ENCODE data around the gene MIPOL1.

DNA sequence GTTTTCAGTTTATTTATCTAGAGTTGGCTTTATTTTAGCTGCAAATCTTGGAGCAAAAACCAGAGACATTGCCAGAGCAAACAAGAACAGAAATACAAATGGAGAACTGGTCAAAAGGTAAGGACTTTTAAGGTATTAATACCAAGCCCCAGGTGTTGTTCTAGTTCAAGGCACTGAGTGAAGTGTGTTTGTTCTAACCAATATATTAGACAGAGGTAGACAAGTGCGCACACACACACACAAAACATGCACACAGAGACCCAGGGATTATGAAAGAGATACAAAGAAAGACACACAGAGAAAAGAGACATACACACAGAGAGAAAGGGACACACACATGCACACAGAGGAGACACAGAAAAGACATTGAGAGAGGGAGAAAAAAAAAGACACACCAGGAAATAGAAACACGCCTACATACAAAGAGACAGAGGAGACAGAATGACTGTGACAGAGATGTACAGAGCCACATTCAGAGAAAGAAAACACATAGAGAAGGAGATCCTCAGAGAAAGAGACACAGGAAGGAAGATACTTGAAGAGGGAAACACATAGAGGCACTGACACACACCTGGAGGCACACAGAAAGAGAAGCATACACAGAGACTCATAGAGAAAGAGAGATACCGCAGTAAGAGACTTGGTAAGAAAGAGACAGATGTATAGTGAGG lies 50.2 kb downstream of the MIPOL1 start:
- TF ChIP-seq POLR2AphosphoS5 (IDR thresholded peaks at IDR 0.05; ENCODE audit: low read depth, low read length) (no peak), RCOR2 (CRISPR knock-in tag; IDR thresholded peaks at IDR 0.05) (no peak), NR1H2 (CRISPR knock-in tag; IDR thresholded peaks at IDR 0.05; ENCODE audit: borderline replicate concordance, low read depth) (no peak), POLR2A (IDR thresholded peaks at IDR 0.05; ENCODE audit: insufficient read depth in 1 of 2, low read depth in 2 of 2, low read length in 2 of 2) (no peak), ZNF367 (CRISPR knock-in tag; IDR thresholded peaks at IDR 0.05; ENCODE audit: borderline replicate concordance) (no peak), ZNF747 (CRISPR knock-in tag; IDR thresholded peaks at IDR 0.05; ENCODE audit: borderline replicate concordance) (no peak), SMC3 (IDR thresholded peaks at IDR 0.05; ENCODE audit: low read length) (no peak), TAF1 (CRISPR knock-in tag; IDR thresholded peaks at IDR 0.05) (no peak), ZFY (CRISPR knock-in tag; IDR thresholded peaks at IDR 0.05) (no peak), TARDBP (CRISPR knock-in tag; IDR thresholded peaks at IDR 0.05) (no peak)
- TF ChIP-seq, protein P1, sequence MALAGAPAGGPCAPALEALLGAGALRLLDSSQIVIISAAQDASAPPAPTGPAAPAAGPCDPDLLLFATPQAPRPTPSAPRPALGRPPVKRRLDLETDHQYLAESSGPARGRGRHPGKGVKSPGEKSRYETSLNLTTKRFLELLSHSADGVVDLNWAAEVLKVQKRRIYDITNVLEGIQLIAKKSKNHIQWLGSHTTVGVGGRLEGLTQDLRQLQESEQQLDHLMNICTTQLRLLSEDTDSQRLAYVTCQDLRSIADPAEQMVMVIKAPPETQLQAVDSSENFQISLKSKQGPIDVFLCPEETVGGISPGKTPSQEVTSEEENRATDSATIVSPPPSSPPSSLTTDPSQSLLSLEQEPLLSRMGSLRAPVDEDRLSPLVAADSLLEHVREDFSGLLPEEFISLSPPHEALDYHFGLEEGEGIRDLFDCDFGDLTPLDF (CRISPR knock-in tag; IDR thresholded peaks at IDR 0.05): no peak
- TF ChIP-seq, protein P2, sequence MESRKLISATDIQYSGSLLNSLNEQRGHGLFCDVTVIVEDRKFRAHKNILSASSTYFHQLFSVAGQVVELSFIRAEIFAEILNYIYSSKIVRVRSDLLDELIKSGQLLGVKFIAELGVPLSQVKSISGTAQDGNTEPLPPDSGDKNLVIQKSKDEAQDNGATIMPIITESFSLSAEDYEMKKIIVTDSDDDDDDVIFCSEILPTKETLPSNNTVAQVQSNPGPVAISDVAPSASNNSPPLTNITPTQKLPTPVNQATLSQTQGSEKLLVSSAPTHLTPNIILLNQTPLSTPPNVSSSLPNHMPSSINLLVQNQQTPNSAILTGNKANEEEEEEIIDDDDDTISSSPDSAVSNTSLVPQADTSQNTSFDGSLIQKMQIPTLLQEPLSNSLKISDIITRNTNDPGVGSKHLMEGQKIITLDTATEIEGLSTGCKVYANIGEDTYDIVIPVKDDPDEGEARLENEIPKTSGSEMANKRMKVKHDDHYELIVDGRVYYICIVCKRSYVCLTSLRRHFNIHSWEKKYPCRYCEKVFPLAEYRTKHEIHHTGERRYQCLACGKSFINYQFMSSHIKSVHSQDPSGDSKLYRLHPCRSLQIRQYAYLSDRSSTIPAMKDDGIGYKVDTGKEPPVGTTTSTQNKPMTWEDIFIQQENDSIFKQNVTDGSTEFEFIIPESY (CRISPR knock-in tag; IDR thresholded peaks at IDR 0.05): no peak
- TF ChIP-seq, protein P3, sequence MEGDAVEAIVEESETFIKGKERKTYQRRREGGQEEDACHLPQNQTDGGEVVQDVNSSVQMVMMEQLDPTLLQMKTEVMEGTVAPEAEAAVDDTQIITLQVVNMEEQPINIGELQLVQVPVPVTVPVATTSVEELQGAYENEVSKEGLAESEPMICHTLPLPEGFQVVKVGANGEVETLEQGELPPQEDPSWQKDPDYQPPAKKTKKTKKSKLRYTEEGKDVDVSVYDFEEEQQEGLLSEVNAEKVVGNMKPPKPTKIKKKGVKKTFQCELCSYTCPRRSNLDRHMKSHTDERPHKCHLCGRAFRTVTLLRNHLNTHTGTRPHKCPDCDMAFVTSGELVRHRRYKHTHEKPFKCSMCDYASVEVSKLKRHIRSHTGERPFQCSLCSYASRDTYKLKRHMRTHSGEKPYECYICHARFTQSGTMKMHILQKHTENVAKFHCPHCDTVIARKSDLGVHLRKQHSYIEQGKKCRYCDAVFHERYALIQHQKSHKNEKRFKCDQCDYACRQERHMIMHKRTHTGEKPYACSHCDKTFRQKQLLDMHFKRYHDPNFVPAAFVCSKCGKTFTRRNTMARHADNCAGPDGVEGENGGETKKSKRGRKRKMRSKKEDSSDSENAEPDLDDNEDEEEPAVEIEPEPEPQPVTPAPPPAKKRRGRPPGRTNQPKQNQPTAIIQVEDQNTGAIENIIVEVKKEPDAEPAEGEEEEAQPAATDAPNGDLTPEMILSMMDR (CRISPR knock-in tag; IDR thresholded peaks at IDR 0.05): no peak
- TF ChIP-seq, protein P4, sequence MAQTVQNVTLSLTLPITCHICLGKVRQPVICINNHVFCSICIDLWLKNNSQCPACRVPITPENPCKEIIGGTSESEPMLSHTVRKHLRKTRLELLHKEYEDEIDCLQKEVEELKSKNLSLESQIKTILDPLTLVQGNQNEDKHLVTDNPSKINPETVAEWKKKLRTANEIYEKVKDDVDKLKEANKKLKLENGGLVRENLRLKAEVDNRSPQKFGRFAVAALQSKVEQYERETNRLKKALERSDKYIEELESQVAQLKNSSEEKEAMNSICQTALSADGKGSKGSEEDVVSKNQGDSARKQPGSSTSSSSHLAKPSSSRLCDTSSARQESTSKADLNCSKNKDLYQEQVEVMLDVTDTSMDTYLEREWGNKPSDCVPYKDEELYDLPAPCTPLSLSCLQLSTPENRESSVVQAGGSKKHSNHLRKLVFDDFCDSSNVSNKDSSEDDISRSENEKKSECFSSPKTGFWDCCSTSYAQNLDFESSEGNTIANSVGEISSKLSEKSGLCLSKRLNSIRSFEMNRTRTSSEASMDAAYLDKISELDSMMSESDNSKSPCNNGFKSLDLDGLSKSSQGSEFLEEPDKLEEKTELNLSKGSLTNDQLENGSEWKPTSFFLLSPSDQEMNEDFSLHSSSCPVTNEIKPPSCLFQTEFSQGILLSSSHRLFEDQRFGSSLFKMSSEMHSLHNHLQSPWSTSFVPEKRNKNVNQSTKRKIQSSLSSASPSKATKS (CRISPR knock-in tag; IDR thresholded peaks at IDR 0.05): no peak
